ENCODE measurements around the gene RUNX3.

GRCh38 chr1:24870551-24871195 is 59.4 kb downstream of the RUNX3 start:
- TF ChIP-seq CTCF (conservative IDR thresholded peaks at IDR 0.05 in 1 of 2, IDR thresholded peaks at IDR 0.05 in 1 of 2; ENCODE audit: extremely low read depth in 1 of 2, insufficient read depth in 1 of 2, low read depth in 1 of 2, low read length in 2 of 2) (no peak), EZH2 (IDR thresholded peaks at IDR 0.05; ENCODE audit: borderline replicate concordance, low read length) (no peak)

Measured in mammary epithelial cell (primary cell).